D721Med (cell line): ENCODE results near the gene SEC61A2.

Experiments
- DNase-seq: peaks from one replicate; pipeline ENCODE4 v3.0.0; 2011; ENCODE audit warnings: low spot score; ENCODE audit not compliant: insufficient read length
- FAIRE-seq: peaks from 2 replicates; lab custom pipeline; 2011; peaks lifted over from hg19 to GRCh38; lab: Jason Lieb, UNC
- CTCF ChIP-seq: IDR thresholded peaks from 2 replicates; pipeline ENCODE4 v1.5.1; 2012; ENCODE audit warnings: mild to moderate bottlenecking, control low read depth; ENCODE audit not compliant: insufficient read depth; ENCODE audit errors: missing control alignments

Gene SEC61A2

GRCh38 chr10:12177642-12178041, 48.2 kb downstream of the SEC61A2 start:
- no peak for TF ChIP-seq CTCF

DNA sequence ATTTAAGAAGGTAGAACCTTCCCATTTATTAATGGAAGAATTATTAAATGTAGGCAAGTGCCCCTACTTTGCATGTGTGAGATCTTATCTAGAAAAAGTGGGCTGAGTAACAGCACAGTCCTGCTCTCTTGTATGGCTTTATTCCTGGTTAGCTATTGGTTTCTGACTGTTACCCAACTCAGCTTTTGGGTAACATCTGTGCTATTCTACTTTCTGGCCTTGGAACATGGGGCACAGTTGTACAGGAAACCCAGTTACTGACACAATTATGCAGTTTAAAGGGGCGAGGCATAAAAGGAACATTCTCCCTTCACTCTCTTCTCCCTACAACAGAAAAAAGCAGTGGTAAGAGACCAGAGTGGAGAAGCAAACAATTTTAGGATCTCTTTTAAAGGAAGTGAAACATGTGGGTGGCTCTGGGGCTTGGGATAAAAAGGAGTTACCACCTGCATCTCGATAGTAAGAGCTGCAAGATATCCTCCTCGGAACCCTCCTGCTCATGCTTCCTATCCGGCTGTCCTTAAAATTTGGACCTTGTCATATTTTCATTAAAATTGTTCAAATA, 50.2 kb downstream of the SEC61A2 start:
- FAIRE-seq, result no peak
- no peak for DNase-seq
- no peak for TF ChIP-seq CTCF

More at GRCh38 chr10:12177642-12178041, 48.2 kb downstream of the SEC61A2 start:
- DNase-seq, result no peak
- no peak for FAIRE-seq

DNA sequence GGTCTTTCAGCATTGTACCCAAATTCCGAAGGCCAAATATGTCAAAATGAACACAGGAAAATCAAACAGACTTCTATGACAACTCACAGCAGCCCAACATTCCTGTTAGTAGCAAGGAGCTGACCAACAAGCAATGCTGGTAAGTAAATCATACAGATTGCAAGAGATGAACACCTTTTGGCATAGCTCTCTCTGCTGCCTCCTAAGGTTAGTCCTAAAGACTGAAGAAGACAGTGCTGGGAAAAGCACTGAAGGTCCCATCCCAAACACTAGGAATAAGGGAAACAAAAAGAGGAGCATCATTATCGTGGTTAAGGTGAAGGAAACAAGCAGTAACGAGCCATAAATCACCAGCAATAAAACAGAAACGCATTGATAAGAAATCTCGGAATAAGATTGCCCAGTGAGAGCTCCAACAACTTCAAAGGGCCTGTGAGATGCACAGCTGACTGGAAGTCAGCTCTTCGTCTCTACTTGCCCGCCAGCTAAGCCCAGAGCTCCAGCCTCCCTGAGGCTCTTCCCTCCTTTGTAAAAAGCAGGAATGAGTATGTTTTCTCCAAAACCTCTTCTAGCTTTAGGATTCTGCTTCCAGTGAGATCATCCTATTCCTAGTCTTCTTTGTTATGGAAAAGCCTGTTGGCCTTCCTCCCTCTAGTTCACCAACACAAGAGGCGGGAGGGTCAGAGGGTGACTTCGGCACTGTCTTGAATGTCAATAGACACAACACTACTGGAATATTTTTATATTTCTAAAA, 50.9 kb downstream of the SEC61A2 start:
- TF ChIP-seq CTCF, result no peak
- FAIRE-seq (no peak), DNase-seq (no peak)

- DNase-seq, result no peak
- FAIRE-seq, result no peak
- TF ChIP-seq CTCF, result no peak
Observed at GRCh38 chr10:12181065-12181775, 51.7 kb downstream of the SEC61A2 start.

GRCh38 chr10:12184165-12184564, 54.7 kb downstream of the SEC61A2 start:
- no peak for TF ChIP-seq CTCF
- FAIRE-seq, result no peak
- DNase-seq, result no peak

GRCh38 chr10:12186323-12186722, 56.8 kb downstream of the SEC61A2 start:
- TF ChIP-seq CTCF, result no peak
- DNase-seq (no peak), FAIRE-seq (no peak)
